H1 (cell line): ENCODE results near the gene ASIC1.

Experiments used
- CEBPB ChIP-seq: IDR thresholded peaks from 2 replicates; pipeline ENCODE4 v1.6.1; 2012; ENCODE audit warnings: low read depth, low read length
- CHD1 ChIP-seq: IDR thresholded peaks from 2 replicates; pipeline ENCODE4 v1.6.1; 2012; ENCODE audit warnings: low read depth, low read length, improper control_type of control experiment
- CREB1 ChIP-seq: IDR thresholded peaks from 2 replicates; pipeline ENCODE4 v1.6.1; 2012; ENCODE audit warnings: inconsistent platforms
- POU5F1 ChIP-seq: IDR thresholded peaks from 2 replicates; pipeline ENCODE4 v1.6.1; 2011; ENCODE audit warnings: low read depth, mild to moderate bottlenecking, low read length, moderate library complexity
- RAD21 ChIP-seq, 2 experiments: IDR thresholded peaks in 1 of 2; conservative IDR thresholded peaks in 1 of 2; 2 replicates each; pipeline ENCODE4 v1.6.1; 2011; ENCODE audit warnings: low read depth in 2 of 2, low read length in 2 of 2, improper control_type of control experiment in 1 of 2, inconsistent platforms in 1 of 2, mild to moderate bottlenecking in 1 of 2, moderate library complexity in 1 of 2

DNA sequence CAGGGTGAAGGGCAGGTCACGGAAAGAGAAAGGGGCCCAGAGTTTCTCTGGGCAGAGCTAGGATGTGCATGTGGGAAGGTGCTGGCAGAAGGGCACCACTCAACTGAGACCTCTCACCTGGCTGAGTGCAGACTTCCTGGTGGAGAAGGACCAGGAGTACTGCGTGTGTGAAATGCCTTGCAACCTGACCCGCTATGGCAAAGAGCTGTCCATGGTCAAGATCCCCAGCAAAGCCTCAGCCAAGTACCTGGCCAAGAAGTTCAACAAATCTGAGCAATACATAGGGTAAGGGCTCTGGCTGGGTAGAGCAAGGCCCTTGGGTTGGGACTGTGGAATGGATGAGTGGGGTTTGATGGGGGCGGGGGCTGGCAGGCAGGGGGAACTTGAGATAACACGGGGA, 22.4 kb downstream of the ASIC1 start:
- TF ChIP-seq CREB1 (no peak), CHD1 (no peak), POU5F1 (no peak), CEBPB (no peak), RAD21 (IDR thresholded peaks at IDR 0.05 in 1 of 2, conservative IDR thresholded peaks at IDR 0.05 in 1 of 2; ENCODE audit: low read depth in 2 of 2, low read length in 2 of 2) (no peak)
